ENCODE measurements around the gene YAP1.

- TF ChIP-seq CTCF (IDR thresholded peaks at IDR 0.05) (no peak), POLR2A (IDR thresholded peaks at IDR 0.05) (no peak)
Observed at GRCh38 chr11:102274628-102275027, 164.4 kb downstream of the YAP1 start.

Measured in heart left ventricle (tissue), 13 donors.